DOHH2 (cell line): ENCODE data around the gene PBX4.

Experiments used
- CTCF ChIP-seq: fragments of 200-600 bp; sonication (generic); IDR thresholded peaks from one replicate; pipeline ENCODE4 v1.5.1; 2014; ENCODE audit warnings: antibody characterized with exemption, mild to moderate bottlenecking, low read depth, low read length; ENCODE audit not compliant: poor library complexity, severe bottlenecking
- EZH2phosphoT487 ChIP-seq: fragments of 200-600 bp; sonication (generic); IDR thresholded peaks from 2 replicates; pipeline ENCODE4 v1.6.1; 2017; ENCODE audit warnings: borderline replicate concordance, mild to moderate bottlenecking, antibody characterized with exemption, low read length, moderate library complexity, mixed read lengths

GRCh38 chr19:19628501-19629134, 10.1 kb upstream of the PBX4 start:
- TF ChIP-seq EZH2phosphoT487 (no peak), CTCF (no peak)
